ENCODE measurements around the gene RAE1.

- no peak for TF ChIP-seq POLR2A (IDR thresholded peaks at IDR 0.05; ENCODE audit: low read depth, low read length)
- no peak for TF ChIP-seq TAF1 (IDR thresholded peaks at IDR 0.05; ENCODE audit: borderline replicate concordance, low read depth, low read length)
- no peak for TF ChIP-seq POLR2AphosphoS5 (IDR thresholded peaks at IDR 0.05; ENCODE audit: low read depth, low read length)
Measured at GRCh38 chr20:57341663-57342062, 9.4 kb upstream of the RAE1 start.
